Stimulated activated CD4-positive, alpha-beta T cell treated with anti-CD3 and anti-CD28 coated beads, Interleukin-4, amount 100 ng/mL, for 1 hour (primary cell): Measurements from ENCODE around the gene SENP1.

ENCODE experiments used
- DNase-seq: peaks from one replicate; pipeline ENCODE4 v3.0.0-alpha.2; 2020

Gene SENP1

GRCh38 chr12:48015129-48015528 is 90.8 kb downstream of the SENP1 start:
- no peak for DNase-seq

- DNase-seq: no peak
Observed at GRCh38 chr12:48013287-48013686, 92.6 kb downstream of the SENP1 start.

- no peak for DNase-seq
Observed at GRCh38 chr12:48012070-48012469, 93.8 kb downstream of the SENP1 start.

GRCh38 chr12:48010366-48010970 is 95.4 kb downstream of the SENP1 start:
- no peak for DNase-seq

GRCh38 chr12:48009471-48009870 is 96.4 kb downstream of the SENP1 start:
- no peak for DNase-seq

GRCh38 chr12:48008950-48009349 is 96.9 kb downstream of the SENP1 start:
- DNase-seq: no peak

GRCh38 chr12:48008349-48008748 is 97.5 kb downstream of the SENP1 start:
- DNase-seq: no peak

GRCh38 chr12:48007206-48007605 is 98.7 kb downstream of the SENP1 start:
- no peak for DNase-seq

GRCh38 chr12:48005750-48006021 is 100.2 kb downstream of the SENP1 start:
- no peak for DNase-seq

- no peak for DNase-seq
Observed at GRCh38 chr12:48005001-48005749, 100.7 kb downstream of the SENP1 start.

GRCh38 chr12:48004053-48004941 is 101.6 kb downstream of the SENP1 start, which contains the start of gene COL2A1:
TSS of gene COL2A1 (minus strand) at chr12:48004476. CDS start at chr12:48004321, 155 bp downstream.
- peak; percentile 23 for DNase-seq

- DNase-seq: peak; percentile 18
Observed at GRCh38 chr12:48003226-48004052, 102.4 kb downstream of the SENP1 start.

GRCh38 chr12:48002773-48003218 is 103.1 kb downstream of the SENP1 start:
- no peak for DNase-seq

GRCh38 chr12:48002414-48002730 is 103.5 kb downstream of the SENP1 start:
- DNase-seq: no peak

- DNase-seq: no peak
Observed at GRCh38 chr12:48001505-48002413, 104.1 kb downstream of the SENP1 start.

- DNase-seq: no peak
Observed at GRCh38 chr12:48000878-48001504, 104.9 kb downstream of the SENP1 start.

- no peak for DNase-seq
Observed at GRCh38 chr12:47999816-48000215, 106.1 kb downstream of the SENP1 start.

- no peak for DNase-seq
Observed at GRCh38 chr12:47997321-47997720, 108.6 kb downstream of the SENP1 start.

GRCh38 chr12:47995981-47996401 is 109.9 kb downstream of the SENP1 start:
- DNase-seq: no peak

- no peak for DNase-seq
Observed at GRCh38 chr12:47993491-47993890, 112.4 kb downstream of the SENP1 start.
